BJ (cell line): ENCODE results near the gene SLIT3. TPM values are rescaled to one million over a fixed set of nuclear protein-coding genes. Genes with fewer than 3 reads are reported as not detected.

ENCODE experiments used
- CTCF ChIA-PET: fragments of 350-600 bp; formaldehyde crosslinking; extraction: SDS; loops from one replicate; lab custom pipeline; 2021; ENCODE audit warnings: antibody characterized with exemption, inconsistent platforms; lab: Yijun Ruan, JAX
- POLR2A ChIA-PET: fragments of 300-600 bp; sonication (Branson Sonifier 250); formaldehyde crosslinking; extraction: SDS; loops from one replicate; lab custom pipeline; 2021; ENCODE audit warnings: antibody characterized with exemption; lab: Charles Lee
- DNase-seq: peaks from one replicate; pipeline ENCODE4 v3.0.0-alpha.2; 2011; ENCODE audit warnings: low read depth
- H3K27me3 ChIP-seq: 2 replicates; pipeline ENCODE4 v1.6.0; 2011; ENCODE audit warnings: low read length; ENCODE audit not compliant: control insufficient read depth, insufficient read depth
- H3K36me3 ChIP-seq: 2 replicates; pipeline ENCODE4 v1.5.1; 2011; ENCODE audit warnings: low read length; ENCODE audit not compliant: control insufficient read depth, insufficient read depth
- H3K4me3 ChIP-seq: 2 replicates; pipeline ENCODE4 v1.5.1; 2011; ENCODE audit warnings: low read depth, mild to moderate bottlenecking, control low read depth, low read length
- CTCF ChIP-seq: IDR thresholded peaks from 2 replicates; pipeline ENCODE4 v1.5.1; 2011; ENCODE audit warnings: low read depth, mild to moderate bottlenecking, control low read depth, inconsistent platforms, low read length, moderate library complexity; ENCODE audit not compliant: insufficient read depth
- polyA plus RNA-seq: library from polyadenylated mRNA; depleted of rRNA; stranded (reverse); fragments of >200 nt; gene quantifications from 2 replicates; pipeline ENCODE4 v1.2.3, GENCODE V29; 2011

The SLIT3 gene
- polyA plus RNA-seq, 1 experiment, result 26.8 TPM

GRCh38 chr5:168869615-168870227 is 431.2 kb downstream of the SLIT3 start:
- POLR2A ChIA-PET, result no interaction called here
- Histone ChIP-seq H3K36me3 (no peaks in the 10 kb centered on the region), H3K4me3 (no peak overlapping the region), H3K27me3 (no peaks in the 10 kb centered on the region)
- no peak for DNase-seq
- CTCF ChIA-PET, result interaction anchor here (0.9 kb wide), 1 partner anchor 13 kb away, joined by 3 read pairs; no protein-coding TSS in a partner anchor
- no peak for TF ChIP-seq CTCF

GRCh38 chr5:168867241-168867640 is 433.7 kb downstream of the SLIT3 start:
- POLR2A ChIA-PET, result no interaction called here
- Histone ChIP-seq H3K4me3 (no peak overlapping the region), H3K27me3 (no peaks in the 10 kb centered on the region), H3K36me3 (no peaks in the 10 kb centered on the region)
- CTCF ChIA-PET, result no interaction called here
- no peak for TF ChIP-seq CTCF
- no peak for DNase-seq

GRCh38 chr5:168865968-168866367 is 435.0 kb downstream of the SLIT3 start:
- no peak for TF ChIP-seq CTCF
- Histone ChIP-seq H3K27me3 (no peaks in the 10 kb centered on the region), H3K36me3 (no peaks in the 10 kb centered on the region), H3K4me3 (no peak overlapping the region)
- CTCF ChIA-PET, result no interaction called here
- POLR2A ChIA-PET, result no interaction called here
- no peak for DNase-seq

- H3K27me3 ChIP-seq, result peaks cover 1% of the 10 kb centered on the region; the same call in 1 of the 2 replicates
- no peak for DNase-seq
Observed at GRCh38 chr5:168863021-168863420, 437.9 kb downstream of the SLIT3 start.

GRCh38 chr5:168860503-168860902 is 440.4 kb downstream of the SLIT3 start:
- ChIA-PET CTCF (no interaction called here), POLR2A (no interaction called here)
- no peaks in the 10 kb centered on the region for H3K36me3 ChIP-seq
- TF ChIP-seq CTCF, result no peak
- peaks cover 1% of the 10 kb centered on the region; the same call in 1 of the 2 replicates for H3K27me3 ChIP-seq
- no peak overlapping the region for H3K4me3 ChIP-seq
- DNase-seq, result no peak

More at GRCh38 chr5:168863021-168863420, 437.9 kb downstream of the SLIT3 start:
- TF ChIP-seq CTCF, result no peak
- POLR2A ChIA-PET, result no interaction called here
- no peaks in the 10 kb centered on the region for H3K36me3 ChIP-seq
- no peak overlapping the region for H3K4me3 ChIP-seq
- CTCF ChIA-PET, result no interaction called here
